Renal pelvis (tissue), 3 donors: ENCODE data around the gene SPG21. TPM values are rescaled to one million over a fixed set of nuclear protein-coding genes. Genes with fewer than 3 reads are reported as not detected.

Experiments used
- polyA plus RNA-seq, 3 donors: library from polyadenylated mRNA; unstranded; fragments of 120-200 nt; gene quantifications; one replicate each; pipeline ENCODE4 v1.2.1, GENCODE V29; 2013; ENCODE audit not compliant: insufficient read length in 3 of 3

The SPG21 gene
- polyA plus RNA-seq, 3 donors = 103 to 115 (median 105) TPM

Other genes starting within 250 kb of the SPG21 start
- gene RBPMS2, start 214.3 kb downstream of the SPG21 start, polyA plus RNA-seq = 10 to 100 TPM; 11.1 to 13.8 (median 13.2) TPM
- 10 to 100 TPM in 2 of 3 donors, 1 to 10 TPM in 1; 8.7 to 19.8 (median 16.3) TPM for gene PIF1, start 164.3 kb downstream of the SPG21 start, polyA plus RNA-seq
- 10 to 100 TPM; 18.1 to 21.3 (median 18.3) TPM for gene PLEKHO2, start 148.0 kb downstream of the SPG21 start, polyA plus RNA-seq
- 1 to 10 TPM; 5.1 to 10.0 (median 7.8) TPM for gene ANKDD1A, start 78.0 kb downstream of the SPG21 start, polyA plus RNA-seq
- gene MTFMT, start 39.7 kb upstream of the SPG21 start, polyA plus RNA-seq = 10 to 100 TPM; 11.7 to 16.9 (median 15.8) TPM
- gene SLC51B, start 55.5 kb upstream of the SPG21 start, polyA plus RNA-seq = 10 to 100 TPM; 10.5 to 14.1 (median 13.3) TPM
- gene RASL12, start 78.1 kb upstream of the SPG21 start, polyA plus RNA-seq = 1 to 10 TPM; 6.2 to 8.2 (median 7.2) TPM
- under 1 TPM in 2 of 3 donors, not detected in 1; 0.07 to 0.09 TPM for gene KBTBD13, start 86.8 kb upstream of the SPG21 start, polyA plus RNA-seq
- gene UBAP1L, start 125.3 kb upstream of the SPG21 start, polyA plus RNA-seq = 1 to 10 TPM; 4.3 to 9.8 (median 8.7) TPM
- 10 to 100 TPM; 28.4 to 35.4 (median 28.6) TPM for gene PDCD7, start 143.9 kb upstream of the SPG21 start, polyA plus RNA-seq
- gene CLPX, start 195.4 kb upstream of the SPG21 start, polyA plus RNA-seq = 10 to 100 TPM; 62.2 to 78.9 (median 75.9) TPM
- gene CILP, start 221.6 kb upstream of the SPG21 start, polyA plus RNA-seq = 1 to 10 TPM; 3.2 to 4.4 (median 3.4) TPM